Endothelial cell of umbilical vein (primary cell): ENCODE results near the gene MRPL54. TPM values are rescaled to one million over a fixed set of nuclear protein-coding genes. Genes with fewer than 3 reads are reported as not detected.

Source experiments
- BruUV-seq: library from RNA; stranded (reverse); fragments of 400-500 nt; replicated peaks from 2 replicates; lab custom pipeline; 2021; lab: Mats Ljungman, UMichigan
- CTCF ChIA-PET: fragments of 300-600, 350-600 bp; sonication (Branson Sonifier 250); formaldehyde crosslinking; loops from one replicate; lab custom pipeline; 2021; ENCODE audit warnings: antibody characterized with exemption, inconsistent platforms; lab: Charles Lee
- POLR2A ChIA-PET: fragments of 300-600, 350-600 bp; sonication (Branson Sonifier 250); formaldehyde crosslinking; loops from one replicate; lab custom pipeline; 2021; ENCODE audit warnings: antibody characterized with exemption, inconsistent platforms; lab: Charles Lee
- DNase-seq: peaks from one replicate; pipeline ENCODE4 v3.0.0-alpha.2; 2011; ENCODE audit warnings: low read depth, low spot score
- FAIRE-seq: peaks from 2 replicates; lab custom pipeline; 2011; peaks lifted over from hg19 to GRCh38; lab: Jason Lieb, UNC
- H2AFZ ChIP-seq: 2 replicates; pipeline ENCODE4 v1.6.0; 2012; ENCODE audit warnings: low read depth, low read length, control low read depth, inconsistent platforms
- H3K27ac ChIP-seq: 2 replicates; pipeline ENCODE4 v1.5.1; 2011; ENCODE audit warnings: low read depth, mild to moderate bottlenecking, control low read depth, low read length, moderate library complexity; ENCODE audit not compliant: insufficient read depth
- H3K27me3 ChIP-seq, 2 experiments: 2 replicates each; pipeline versions ENCODE4 v1.6.0 to v1.6.1; 2011; ENCODE audit warnings: low read length in 2 of 2, mixed read lengths in 1 of 2; ENCODE audit not compliant: control insufficient read depth in 2 of 2, insufficient read depth in 2 of 2
- H3K36me3 ChIP-seq, 2 experiments: 2 replicates in 1 of 2; 3 replicates in 1 of 2; pipeline ENCODE4 v1.5.1; 2011; ENCODE audit warnings: low read length in 2 of 2, mild to moderate bottlenecking in 1 of 2, moderate library complexity in 1 of 2; ENCODE audit not compliant: control insufficient read depth in 2 of 2, insufficient read depth in 2 of 2; ENCODE audit errors: extremely low read depth in 1 of 2
- H3K4me1 ChIP-seq: 3 replicates; pipeline ENCODE4 v1.5.1; 2011; ENCODE audit warnings: mild to moderate bottlenecking, low read length; ENCODE audit not compliant: control insufficient read depth, insufficient read depth; ENCODE audit errors: extremely low read depth
- H3K4me2 ChIP-seq: 2 replicates; pipeline ENCODE4 v1.6.1; 2011; ENCODE audit warnings: low read length, control low read depth, mixed read lengths; ENCODE audit not compliant: insufficient read depth
- H3K4me3 ChIP-seq, 3 experiments: fragments of 200-600 bp in 1 of 3; sonication (generic), shearing (Covaris generic) in 1 of 3; replicated peaks in 1 of 3; 2 replicates each; pipeline ENCODE4 v1.5.1; 2011 to 2016; ENCODE audit warnings: control low read depth in 3 of 3, low read length in 3 of 3, mild to moderate bottlenecking in 2 of 3, inconsistent platforms in 1 of 3, low read depth in 1 of 3, moderate library complexity in 1 of 3; ENCODE audit not compliant: insufficient read depth in 1 of 3
- H3K79me2 ChIP-seq: 2 replicates; pipeline ENCODE4 v1.6.0; 2012; ENCODE audit warnings: low read length, inconsistent platforms; ENCODE audit not compliant: control insufficient read depth, insufficient read depth
- H3K9ac ChIP-seq: replicated peaks from 2 replicates; pipeline ENCODE3; 2011; ENCODE audit warnings: low read length, control low read depth; ENCODE audit not compliant: insufficient read depth; ENCODE audit errors: extremely low read depth
- H3K9me1 ChIP-seq: replicated peaks from 3 replicates; pipeline ENCODE4 v1.6.0; 2011; ENCODE audit warnings: mild to moderate bottlenecking, low read length; ENCODE audit not compliant: control insufficient read depth, insufficient read depth; ENCODE audit errors: extremely low read depth
- H3K9me3 ChIP-seq: replicated peaks from 2 replicates; pipeline ENCODE4 v1.5.1; 2012; ENCODE audit warnings: low read length, inconsistent platforms; ENCODE audit not compliant: control insufficient read depth, insufficient read depth
- H4K20me1 ChIP-seq: replicated peaks from 2 replicates; pipeline ENCODE3; 2011; ENCODE audit warnings: mild to moderate bottlenecking, low read length; ENCODE audit not compliant: control insufficient read depth, insufficient read depth; ENCODE audit errors: extremely low read depth
- EZH2 ChIP-seq: IDR thresholded peaks from 2 replicates; pipeline ENCODE4 v1.6.1; 2012; ENCODE audit warnings: borderline replicate concordance, low read depth, mild to moderate bottlenecking, moderate library complexity, low read length, inconsistent platforms; ENCODE audit not compliant: severe bottlenecking
- FOS ChIP-seq: IDR thresholded peaks from 2 replicates; pipeline ENCODE4 v1.6.1; 2011; ENCODE audit warnings: mild to moderate bottlenecking, low read length, moderate library complexity, borderline replicate concordance; ENCODE audit not compliant: insufficient read depth
- GATA2 ChIP-seq: IDR thresholded peaks from 2 replicates; pipeline ENCODE4 v1.7.0; 2011; ENCODE audit warnings: low read depth, mild to moderate bottlenecking, moderate library complexity, mixed read lengths, low read length; ENCODE audit not compliant: insufficient read length, insufficient read depth
- JUN ChIP-seq: IDR thresholded peaks from 2 replicates; pipeline ENCODE4 v1.6.1; 2011; ENCODE audit warnings: borderline replicate concordance, low read depth; ENCODE audit not compliant: insufficient read length, insufficient read depth
- MYC ChIP-seq: IDR thresholded peaks from one replicate; pipeline ENCODE4 v1.6.1; 2011; ENCODE audit warnings: mild to moderate bottlenecking, low read depth, low read length
- POLR2A ChIP-seq: IDR thresholded peaks from 2 replicates; pipeline ENCODE4 v1.6.1; 2012; ENCODE audit warnings: low read depth, mild to moderate bottlenecking, control low read depth, low read length
- POLR2AphosphoS5 ChIP-seq: IDR thresholded peaks from 2 replicates; pipeline ENCODE4 v1.6.1; 2012; ENCODE audit warnings: low read depth, mild to moderate bottlenecking, control low read depth, low read length, moderate library complexity; ENCODE audit not compliant: insufficient read depth
- dilution Hi-C: fragments of 300-500 bp; cut with MboI; formaldehyde crosslinking; loops from one replicate; pipeline ENCODE4 v1.15.0; 2019; ENCODE audit warnings: low sequenced_read_pairs; ENCODE audit not compliant: extremely low pct_ligation_motif_present
- intact Hi-C: fragments of 100-400 bp; cut with micrococcal nuclease; formaldehyde crosslinking; loops from one replicate; pipeline ENCODE4 v1.10.0; 2022
- polyA plus RNA-seq, 4 experiments: library from polyadenylated mRNA; depleted of rRNA in 3 of 4; stranded (reverse) in 3 of 4; unstranded in 1 of 4; fragments of >200 nt; gene quantifications; 2 replicates each; pipeline versions ENCODE4 v1.2.1 to v1.2.3, GENCODE V29; 2011 to 2012; ENCODE audit warnings: missing spikeins in 1 of 4
- total RNA-seq: library from RNA; stranded (reverse); gene quantifications from 2 replicates; pipeline ENCODE4 v1.2.3, GENCODE V29; 2021
- TF ChIP-seq, protein P1 (sequence below): IDR thresholded peaks from 2 replicates; pipeline ENCODE4 v1.6.1; 2011; ENCODE audit not compliant: insufficient read depth, insufficient read length
- TF ChIP-seq, protein P2 (sequence below), 2 donors: IDR thresholded peaks; 1 replicate in 1 of 2; 2 replicates in 1 of 2; pipeline ENCODE4 v1.5.1; 2011; ENCODE audit warnings: low read length in 2 of 2, mild to moderate bottlenecking in 2 of 2, moderate library complexity in 2 of 2, control low read depth in 1 of 2, inconsistent platforms in 1 of 2, low read depth in 1 of 2; ENCODE audit not compliant: insufficient read depth in 1 of 2; ENCODE audit errors: extremely low read depth in 1 of 2

MRPL54 gene
- total and polyA plus RNA-seq, 2 donors (not counting 3 experiments of a cell fraction or from before 2014, with no cell fraction given): 76.3 to 93.1 TPM

DNA sequence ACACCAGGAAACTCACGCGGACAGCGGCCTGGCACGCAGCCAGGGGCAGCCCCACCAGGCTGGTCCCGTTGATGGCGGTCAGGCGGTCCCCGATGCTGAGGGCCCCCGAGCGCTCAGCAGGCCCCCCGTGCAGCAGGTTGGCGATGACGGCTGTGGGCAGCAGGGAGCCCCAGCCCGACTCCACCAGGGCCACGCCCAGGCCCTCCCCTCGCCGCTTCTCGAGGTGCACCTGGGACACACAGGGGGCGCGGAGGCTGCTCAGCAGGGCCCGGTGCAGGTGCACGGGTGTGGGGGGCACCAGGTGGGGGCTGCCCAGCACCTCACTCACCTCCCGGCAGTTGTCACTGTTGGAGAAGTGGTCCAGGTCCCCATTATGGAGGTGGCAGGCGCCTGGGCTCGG is 10.0 kb upstream of the MRPL54 start:
- H3K9me1 ChIP-seq: no peaks in the 10 kb centered on the region
- no TSS peak for BruUV-seq
- DNase-seq (no peak), FAIRE-seq (no peak)
- no peak overlapping the region for H3K4me3 ChIP-seq
- H3K9ac ChIP-seq: no peak overlapping the region
- ChIA-PET POLR2A (no interaction called here), CTCF (no interaction called here)
- H3K9me3 ChIP-seq: no peaks in the 10 kb centered on the region
- intact Hi-C loops (no loop called here), dilution Hi-C loops (no loop called here)
- no peak overlapping the region for H3K4me2 ChIP-seq
- TF ChIP-seq JUN: no peak
- no peak for TF ChIP-seq GATA2
- TF ChIP-seq POLR2AphosphoS5: no peak
- no peak for TF ChIP-seq MYC
- no peak for TF ChIP-seq FOS
- TF ChIP-seq EZH2: no peak
- TF ChIP-seq POLR2A: no peak
- TF ChIP-seq, protein P1, sequence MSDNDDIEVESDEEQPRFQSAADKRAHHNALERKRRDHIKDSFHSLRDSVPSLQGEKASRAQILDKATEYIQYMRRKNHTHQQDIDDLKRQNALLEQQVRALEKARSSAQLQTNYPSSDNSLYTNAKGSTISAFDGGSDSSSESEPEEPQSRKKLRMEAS: no peak
- TF ChIP-seq, protein P2, sequence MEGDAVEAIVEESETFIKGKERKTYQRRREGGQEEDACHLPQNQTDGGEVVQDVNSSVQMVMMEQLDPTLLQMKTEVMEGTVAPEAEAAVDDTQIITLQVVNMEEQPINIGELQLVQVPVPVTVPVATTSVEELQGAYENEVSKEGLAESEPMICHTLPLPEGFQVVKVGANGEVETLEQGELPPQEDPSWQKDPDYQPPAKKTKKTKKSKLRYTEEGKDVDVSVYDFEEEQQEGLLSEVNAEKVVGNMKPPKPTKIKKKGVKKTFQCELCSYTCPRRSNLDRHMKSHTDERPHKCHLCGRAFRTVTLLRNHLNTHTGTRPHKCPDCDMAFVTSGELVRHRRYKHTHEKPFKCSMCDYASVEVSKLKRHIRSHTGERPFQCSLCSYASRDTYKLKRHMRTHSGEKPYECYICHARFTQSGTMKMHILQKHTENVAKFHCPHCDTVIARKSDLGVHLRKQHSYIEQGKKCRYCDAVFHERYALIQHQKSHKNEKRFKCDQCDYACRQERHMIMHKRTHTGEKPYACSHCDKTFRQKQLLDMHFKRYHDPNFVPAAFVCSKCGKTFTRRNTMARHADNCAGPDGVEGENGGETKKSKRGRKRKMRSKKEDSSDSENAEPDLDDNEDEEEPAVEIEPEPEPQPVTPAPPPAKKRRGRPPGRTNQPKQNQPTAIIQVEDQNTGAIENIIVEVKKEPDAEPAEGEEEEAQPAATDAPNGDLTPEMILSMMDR (IDR thresholded peaks at IDR 0.05; ENCODE audit: extremely low read depth in 1 of 2, insufficient read depth in 1 of 2, low read depth in 1 of 2, low read length in 2 of 2): no peak
- H4K20me1 ChIP-seq: no peaks in the 10 kb centered on the region
- no peaks in the 10 kb centered on the region for H3K27me3 ChIP-seq
- H3K27ac ChIP-seq: no peak overlapping the region
- peaks cover 0 to 13% of the 10 kb centered on the region in 2 experiments for H3K36me3 ChIP-seq
- no peak overlapping the region for H2AFZ ChIP-seq
- H3K4me1 ChIP-seq: no peaks in the 10 kb centered on the region
- H3K79me2 ChIP-seq: no peaks in the 10 kb centered on the region
